WTC11 (cell line): ENCODE measurements around the gene RYR2. TPM values are rescaled to one million over a fixed set of nuclear protein-coding genes. Genes with fewer than 3 reads are reported as not detected.

Source experiments
- ATAC-seq: fragments of 200-7000 bp; cut with Tn5 transposase; 2 replicates; pipeline ENCODE4 v1.10.0; 2021; ENCODE audit warnings: mild to moderate bottlenecking, moderate library complexity
- CTCF ChIA-PET: fragments of 300-600 bp; sonication (Branson Sonifier 250); formaldehyde crosslinking; loops from one replicate; lab custom pipeline; 2021; ENCODE audit warnings: antibody characterized with exemption; lab: Charles Lee
- POLR2A ChIA-PET: fragments of 350-600 bp; sonication (Branson Sonifier 250); formaldehyde crosslinking; loops from one replicate; lab custom pipeline; 2021; ENCODE audit warnings: antibody characterized with exemption; lab: Charles Lee
- DNase-seq: peaks from one replicate; pipeline ENCODE4 v3.0.0; 2021; ENCODE audit warnings: low spot score
- H3K27ac Mint-ChIP-seq: 2 replicates; pipeline ENCODE4 v1.8.0; 2021; ENCODE audit warnings: mixed read lengths
- H3K27me3 Mint-ChIP-seq: 2 replicates; pipeline ENCODE4 v1.8.0; 2021; ENCODE audit warnings: low read depth, mild to moderate bottlenecking, moderate library complexity, mixed read lengths
- H3K36me3 Mint-ChIP-seq: 2 replicates; pipeline ENCODE4 v1.8.0; 2021; ENCODE audit warnings: mixed read lengths
- H3K4me1 Mint-ChIP-seq: 2 replicates; pipeline ENCODE4 v1.8.0; 2022; ENCODE audit warnings: mixed read lengths
- H3K4me3 Mint-ChIP-seq: 2 replicates; pipeline ENCODE4 v1.8.0; 2021; ENCODE audit warnings: mild to moderate bottlenecking, moderate library complexity, mixed read lengths
- H3K9me3 Mint-ChIP-seq: 2 replicates; pipeline ENCODE4 v1.8.0; 2021; ENCODE audit warnings: mixed read lengths
- AR ChIP-seq: fragments of 250-450 bp; sonication (Bioruptor Pico); IDR thresholded peaks from 2 replicates; pipeline ENCODE4 v1.9.0; 2021; ENCODE audit warnings: mild to moderate bottlenecking
- ARID4B ChIP-seq: sonication (generic); formaldehyde crosslinking; IDR thresholded peaks from 2 replicates; pipeline ENCODE4 v1.8.0; 2023; ENCODE audit warnings: missing genetic modification reagents, mild to moderate bottlenecking, borderline replicate concordance
- CDX4 ChIP-seq: fragments of 250-450 bp; sonication (Bioruptor Pico); IDR thresholded peaks from 2 replicates; pipeline ENCODE4 v1.9.0; 2021; ENCODE audit warnings: moderate library complexity, mild to moderate bottlenecking, inconsistent platforms, borderline replicate concordance
- CTCF ChIP-seq: fragments of 200-600 bp; IDR thresholded peaks from 2 replicates; pipeline ENCODE4 v1.8.0; 2022; ENCODE audit warnings: antibody characterized with exemption
- E2F1 ChIP-seq: sonication (generic); formaldehyde crosslinking; IDR thresholded peaks from 2 replicates; pipeline ENCODE4 v1.8.0; 2022; ENCODE audit warnings: mild to moderate bottlenecking, missing genetic modification reagents
- HMGXB4 ChIP-seq: sonication (generic); formaldehyde crosslinking; IDR thresholded peaks from 2 replicates; pipeline ENCODE4 v1.8.1; 2023; ENCODE audit warnings: mild to moderate bottlenecking, moderate library complexity, missing genetic modification reagents
- MLX ChIP-seq: sonication (generic); formaldehyde crosslinking; IDR thresholded peaks from 2 replicates; pipeline ENCODE4 v1.8.1; 2023; ENCODE audit warnings: mild to moderate bottlenecking, missing genetic modification reagents, moderate library complexity
- NFE2L1 ChIP-seq: sonication (generic); formaldehyde crosslinking; IDR thresholded peaks from 2 replicates; pipeline ENCODE4 v1.8.1; 2023; ENCODE audit warnings: missing genetic modification reagents
- PREB ChIP-seq: sonication (generic); formaldehyde crosslinking; IDR thresholded peaks from 2 replicates; pipeline ENCODE4 v1.8.1; 2022; ENCODE audit warnings: mild to moderate bottlenecking, missing genetic modification reagents, moderate library complexity, borderline replicate concordance
- ZBTB21 ChIP-seq: sonication (generic); formaldehyde crosslinking; IDR thresholded peaks from 2 replicates; pipeline ENCODE4 v1.8.1; 2023; ENCODE audit warnings: mild to moderate bottlenecking, missing genetic modification reagents, borderline replicate concordance
- ZNF425 ChIP-seq: fragments of 250-450 bp; sonication (Bioruptor Pico); conservative IDR thresholded peaks from 2 replicates; pipeline ENCODE4 v1.9.0; 2021; ENCODE audit warnings: mild to moderate bottlenecking
- ZSCAN18 ChIP-seq: fragments of 250-450 bp; sonication (Bioruptor Pico); IDR thresholded peaks from 2 replicates; pipeline ENCODE4 v2.1.2; 2022; ENCODE audit warnings: mild to moderate bottlenecking, moderate library complexity
- total RNA-seq: library from RNA; stranded (reverse); gene quantifications from 3 replicates; pipeline ENCODE4 v1.2.3, GENCODE V29; 2021

Gene RYR2
- total RNA-seq, 1 experiment from 2014 or later: 7.9 TPM

GRCh38 chr1:237737938-237738610 is 696.1 kb downstream of the RYR2 start:
- Mint-ChIP-seq H3K27ac (no peak overlapping the region), H3K36me3 (no peaks in the 10 kb centered on the region)
- POLR2A ChIA-PET: no interaction called here
- TF ChIP-seq HMGXB4 (CRISPR knock-in tag) (no peak), ZSCAN18 (CRISPR knock-in tag) (no peak), ARID4B (CRISPR knock-in tag) (no peak), AR (CRISPR knock-in tag) (no peak), PREB (CRISPR knock-in tag) (no peak), NFE2L1 (CRISPR knock-in tag) (no peak), CDX4 (CRISPR knock-in tag) (no peak), CTCF (no peak), ZBTB21 (no peak), E2F1 (CRISPR knock-in tag) (no peak), MLX (CRISPR knock-in tag) (no peak), ZNF425 (CRISPR knock-in tag) (no peak)
- TF ChIP-seq, all 79 proteins: peak for 0
- DNase-seq: no peak
- Mint-ChIP-seq H3K27me3 (no peaks in the 10 kb centered on the region), H3K4me3 (no peak overlapping the region), H3K4me1 (peaks cover 22% of the 10 kb centered on the region), H3K9me3 (no peaks in the 10 kb centered on the region)
- CTCF ChIA-PET: no interaction called here
- ATAC-seq: no peak
